Endothelial cell (in vitro differentiated cells): Measurements from ENCODE around the gene MMP25. TPM values are rescaled to one million over a fixed set of nuclear protein-coding genes. Genes with fewer than 3 reads are reported as not detected.

Experiments
- DNase-seq: peaks from one replicate; pipeline ENCODE4 v3.0.0; 2021; ENCODE audit warnings: low spot score
- H3K27ac Mint-ChIP-seq: one replicate; pipeline ENCODE4 v1.8.0; 2021; ENCODE audit warnings: mixed read lengths, inconsistent platforms; ENCODE audit not compliant: unreplicated experiment
- H3K27me3 Mint-ChIP-seq: one replicate; pipeline ENCODE4 v1.8.0; 2021; ENCODE audit warnings: mild to moderate bottlenecking, moderate library complexity, mixed read lengths, inconsistent platforms; ENCODE audit not compliant: unreplicated experiment
- H3K36me3 Mint-ChIP-seq: one replicate; pipeline ENCODE4 v1.8.0; 2021; ENCODE audit warnings: mild to moderate bottlenecking, low read depth, mixed read lengths, inconsistent platforms; ENCODE audit not compliant: unreplicated experiment
- H3K4me1 Mint-ChIP-seq: one replicate; pipeline ENCODE4 v1.8.0; 2021; ENCODE audit warnings: mild to moderate bottlenecking, mixed read lengths, inconsistent platforms; ENCODE audit not compliant: unreplicated experiment
- H3K4me3 Mint-ChIP-seq: one replicate; pipeline ENCODE4 v1.8.0; 2021; ENCODE audit warnings: mild to moderate bottlenecking, mixed read lengths, inconsistent platforms; ENCODE audit not compliant: unreplicated experiment
- H3K9me3 Mint-ChIP-seq: one replicate; pipeline ENCODE4 v1.8.0; 2021; ENCODE audit warnings: mixed read lengths, inconsistent platforms; ENCODE audit not compliant: unreplicated experiment
- total RNA-seq: library from RNA; stranded (reverse); fragmentation: NEBNext Ultra II Directional; extraction: Animal tissue kit (Norgen Biotek cat#: 25700); gene quantifications from one replicate; pipeline ENCODE4 v1.2.1, GENCODE V29; 2021; ENCODE audit not compliant: unreplicated experiment
- TF ChIP-seq, protein P1 (sequence below): fragments of 200-600 bp; sonication (generic); IDR thresholded peaks from one replicate; pipeline ENCODE4 v1.5.0; 2021; ENCODE audit warnings: antibody characterized with exemption; ENCODE audit not compliant: unreplicated experiment

Gene MMP25
- total RNA-seq, 1 donor from 2014 or later = 5.4 TPM

DNA sequence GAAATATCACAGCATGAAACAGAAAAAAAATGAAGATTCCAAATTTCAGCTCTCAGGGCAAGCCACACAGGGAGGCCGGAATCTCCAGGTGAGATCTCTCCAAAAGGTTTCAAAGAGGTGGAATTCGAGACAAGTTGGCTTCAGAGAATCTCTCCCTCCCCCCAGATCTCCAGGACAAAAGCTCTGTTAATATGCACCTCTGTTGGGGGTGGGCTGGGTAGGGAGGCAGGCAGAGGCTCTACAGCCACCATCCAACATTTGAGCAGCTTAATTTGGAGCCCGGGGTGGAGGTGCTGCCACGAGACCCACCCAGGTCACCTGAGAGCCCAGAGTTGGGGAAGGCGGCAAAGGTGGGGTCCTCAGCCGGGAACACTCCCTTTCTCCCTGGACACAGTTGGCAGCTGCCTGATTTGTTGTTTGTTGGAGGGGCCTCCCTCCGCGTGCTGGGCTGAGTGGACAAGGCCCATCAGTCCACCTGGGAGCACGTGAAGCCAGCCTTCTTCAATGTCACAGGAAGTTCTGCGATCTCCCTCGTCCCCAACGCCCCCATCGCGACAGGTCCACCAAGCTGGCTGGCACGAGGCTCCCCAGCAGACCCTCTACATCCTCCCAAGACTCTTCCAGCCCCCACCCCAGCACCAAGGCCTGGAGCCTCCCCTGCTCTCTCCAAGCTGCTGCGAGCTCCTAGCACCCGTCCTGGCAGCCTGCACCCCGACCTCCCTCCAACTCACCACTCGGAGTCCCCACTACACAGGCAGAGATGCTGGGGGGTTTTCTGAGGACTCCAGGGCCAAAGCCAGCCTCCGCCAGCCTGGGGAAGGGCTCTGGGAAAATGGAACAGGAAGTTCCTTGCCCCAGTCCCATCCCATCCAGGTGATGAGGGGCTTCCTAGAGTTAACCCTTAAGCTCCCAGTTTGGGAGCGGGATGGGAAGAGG lies 52.4 kb downstream of the MMP25 start, which contains the start of gene ZSCAN10:
ZSCAN10 (minus strand) TSS at position 836 of the 936 bp plus-strand sequence. CDS start 6,357 bp downstream, outside the sequence.
- peaks cover 51% of the 10 kb centered on the region for H3K4me1 Mint-ChIP-seq
- TF ChIP-seq, protein P1, sequence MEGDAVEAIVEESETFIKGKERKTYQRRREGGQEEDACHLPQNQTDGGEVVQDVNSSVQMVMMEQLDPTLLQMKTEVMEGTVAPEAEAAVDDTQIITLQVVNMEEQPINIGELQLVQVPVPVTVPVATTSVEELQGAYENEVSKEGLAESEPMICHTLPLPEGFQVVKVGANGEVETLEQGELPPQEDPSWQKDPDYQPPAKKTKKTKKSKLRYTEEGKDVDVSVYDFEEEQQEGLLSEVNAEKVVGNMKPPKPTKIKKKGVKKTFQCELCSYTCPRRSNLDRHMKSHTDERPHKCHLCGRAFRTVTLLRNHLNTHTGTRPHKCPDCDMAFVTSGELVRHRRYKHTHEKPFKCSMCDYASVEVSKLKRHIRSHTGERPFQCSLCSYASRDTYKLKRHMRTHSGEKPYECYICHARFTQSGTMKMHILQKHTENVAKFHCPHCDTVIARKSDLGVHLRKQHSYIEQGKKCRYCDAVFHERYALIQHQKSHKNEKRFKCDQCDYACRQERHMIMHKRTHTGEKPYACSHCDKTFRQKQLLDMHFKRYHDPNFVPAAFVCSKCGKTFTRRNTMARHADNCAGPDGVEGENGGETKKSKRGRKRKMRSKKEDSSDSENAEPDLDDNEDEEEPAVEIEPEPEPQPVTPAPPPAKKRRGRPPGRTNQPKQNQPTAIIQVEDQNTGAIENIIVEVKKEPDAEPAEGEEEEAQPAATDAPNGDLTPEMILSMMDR = no peak
- H3K4me3 Mint-ChIP-seq = peak within 1 kb of the TSS; percentile 88
- peak within 1 kb of the TSS; percentile 75 for H3K27ac Mint-ChIP-seq
- DNase-seq = no peak
- H3K27me3 Mint-ChIP-seq = peaks cover 11% of the 10 kb centered on the region
- H3K9me3 Mint-ChIP-seq = no peaks in the 10 kb centered on the region
- H3K36me3 Mint-ChIP-seq = no peaks in the 10 kb centered on the region

DNA sequence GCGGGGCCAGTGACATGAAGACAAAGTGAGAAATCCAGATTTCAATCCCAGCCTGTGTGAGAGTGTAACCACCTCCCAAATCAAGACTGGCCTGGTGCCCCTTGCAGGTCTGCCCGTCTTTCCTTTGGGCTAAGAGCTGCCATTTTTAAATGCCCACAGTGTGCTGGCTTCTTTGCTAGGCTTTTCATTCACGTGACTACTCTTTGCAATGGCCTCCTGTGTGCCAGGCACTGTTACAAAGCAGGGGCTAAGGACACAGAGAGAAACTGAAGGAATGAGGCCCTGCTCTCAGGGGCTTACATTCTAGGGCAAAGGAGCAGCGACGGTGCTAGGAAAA lies 53.0 kb downstream of the MMP25 start:
- TF ChIP-seq, protein P1 = no peak
- H3K4me1 Mint-ChIP-seq = peaks cover 51% of the 10 kb centered on the region
- peak overlapping the region; percentile 88 for H3K4me3 Mint-ChIP-seq
- peaks cover 11% of the 10 kb centered on the region for H3K27me3 Mint-ChIP-seq
- no peaks in the 10 kb centered on the region for H3K36me3 Mint-ChIP-seq
- no peak for DNase-seq
- H3K9me3 Mint-ChIP-seq = no peaks in the 10 kb centered on the region
- no peak overlapping the region for H3K27ac Mint-ChIP-seq

DNA sequence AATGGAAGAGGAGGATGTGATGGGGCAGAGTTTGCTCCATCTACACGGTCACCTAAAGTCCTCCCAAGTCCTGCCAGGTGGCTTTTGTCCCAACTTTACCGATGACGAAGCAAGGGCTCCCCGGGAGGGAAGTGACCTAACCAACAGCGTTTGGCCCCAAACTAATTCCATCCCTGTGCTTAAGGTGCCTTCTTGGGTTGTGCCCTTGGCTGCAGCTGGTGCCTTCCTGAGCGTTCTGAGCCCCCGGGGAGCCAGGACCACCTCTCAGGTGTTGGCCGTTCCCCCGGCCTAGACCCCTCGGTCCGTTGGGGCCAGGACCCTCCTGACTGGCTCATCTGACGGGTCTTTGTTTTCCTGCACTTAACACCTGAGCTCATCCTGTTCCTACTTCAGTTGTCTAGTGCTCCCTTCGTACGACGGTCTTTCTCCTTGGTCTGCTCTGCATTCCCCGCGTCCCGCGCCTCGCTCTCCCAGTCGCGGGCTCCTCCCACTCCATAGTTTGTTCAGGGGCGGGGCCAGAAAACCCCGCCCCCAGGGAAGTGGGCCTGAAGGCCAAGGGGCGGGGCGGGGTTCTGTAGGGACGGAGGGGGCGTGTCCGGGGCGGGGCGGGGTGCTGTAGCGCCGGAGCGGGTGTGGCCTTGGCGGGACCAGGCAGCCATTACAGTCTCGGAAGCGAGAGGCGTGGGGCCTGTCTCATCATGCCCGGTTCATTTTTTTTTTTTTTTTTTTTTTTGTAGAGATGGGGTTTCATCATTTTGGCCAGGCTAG lies 53.6 kb downstream of the MMP25 start:
- H3K4me1 Mint-ChIP-seq = peaks cover 50% of the 10 kb centered on the region
- DNase-seq = peak; percentile 96
- TF ChIP-seq, protein P1 = no peak
- peak overlapping the region; percentile 75 for H3K27ac Mint-ChIP-seq
- peaks cover 11% of the 10 kb centered on the region for H3K27me3 Mint-ChIP-seq
- H3K9me3 Mint-ChIP-seq = no peaks in the 10 kb centered on the region
- no peaks in the 10 kb centered on the region for H3K36me3 Mint-ChIP-seq
- H3K4me3 Mint-ChIP-seq = peak overlapping the region; percentile 88

DNA sequence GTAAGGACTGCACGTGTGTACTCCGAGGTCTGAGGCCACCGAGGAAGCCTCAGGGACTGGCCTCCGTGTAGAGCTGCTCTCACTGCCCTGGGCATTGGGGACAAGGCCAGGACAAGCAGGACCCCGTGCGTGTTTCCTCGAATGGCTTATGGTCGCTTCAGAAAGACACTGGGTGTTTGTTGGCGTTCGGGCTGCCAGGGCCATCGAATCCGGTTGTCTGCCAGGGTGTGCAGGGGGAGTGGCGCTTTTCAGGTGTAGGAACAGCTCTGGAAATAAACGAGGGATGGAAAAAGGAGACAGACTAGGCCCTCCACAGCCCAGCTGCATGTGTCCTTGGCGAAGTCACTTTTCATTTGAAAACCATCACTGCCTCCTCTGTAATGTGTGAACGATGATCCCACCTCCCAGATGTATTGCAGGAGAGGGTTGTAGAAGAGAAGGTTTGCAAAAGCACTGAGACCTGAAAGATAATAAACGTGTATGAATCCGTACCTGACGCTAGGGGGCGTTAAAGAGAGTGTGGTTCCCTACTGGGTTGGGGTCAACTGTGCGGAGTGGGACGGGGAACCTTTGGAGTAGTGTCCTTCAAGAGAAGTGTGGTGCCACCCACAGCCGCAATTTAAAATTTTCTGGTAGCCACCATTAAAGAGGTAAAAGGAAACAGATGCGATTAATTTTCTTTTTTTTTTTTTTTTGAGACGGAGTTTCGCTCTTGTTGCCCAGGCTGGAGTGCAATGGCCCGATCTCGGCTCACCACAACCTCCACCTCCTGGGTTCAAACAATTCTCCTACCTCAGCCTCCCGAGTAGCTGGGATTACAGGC lies 54.9 kb downstream of the MMP25 start:
- Mint-ChIP-seq H3K4me3 (peak overlapping the region; percentile 62), H3K9me3 (no peaks in the 10 kb centered on the region), H3K4me1 (peaks cover 56% of the 10 kb centered on the region), H3K36me3 (no peaks in the 10 kb centered on the region), H3K27me3 (peaks cover 10% of the 10 kb centered on the region), H3K27ac (peak overlapping the region; percentile 99)
- TF ChIP-seq, protein P1 = peak; percentile 81
- DNase-seq = peak; percentile 46
